PC-9 (cell line): ENCODE data around the gene BCL11A. TPM values are rescaled to one million over a fixed set of nuclear protein-coding genes. Genes with fewer than 3 reads are reported as not detected.

ENCODE experiments used
- BruUV-seq: library from RNA; stranded (reverse); fragments of 400-500 nt; replicated peaks from 2 replicates; lab custom pipeline; 2021; lab: Mats Ljungman, UMichigan
- CTCF ChIA-PET: fragments of 300-600 bp; sonication (Branson Sonifier 250); formaldehyde crosslinking; loops from one replicate; lab custom pipeline; 2022; ENCODE audit warnings: antibody characterized with exemption; lab: Charles Lee
- POLR2A ChIA-PET: fragments of 300-600 bp; sonication (Branson Sonifier 250); formaldehyde crosslinking; loops from one replicate; lab custom pipeline; 2022; ENCODE audit warnings: antibody characterized with exemption; ENCODE audit not compliant: unreplicated experiment; lab: Charles Lee
- DNase-seq, 2 experiments: peaks; one replicate each; pipeline versions ENCODE4 v3.0.0 to v3.0.0-alpha.2; 2015 to 2022; ENCODE audit warnings: mixed read lengths in 1 of 2
- H2AFZ ChIP-seq: fragments of 200-600 bp; sonication (generic); 2 replicates; pipeline ENCODE4 v1.8.1; 2017; ENCODE audit warnings: antibody characterized with exemption
- H3F3A ChIP-seq: fragments of 200-600 bp; sonication (generic); 2 replicates; pipeline ENCODE4 v1.8.1; 2017; ENCODE audit warnings: antibody characterized with exemption, mild to moderate bottlenecking, low read depth; ENCODE audit not compliant: insufficient read depth
- H3K27ac ChIP-seq: fragments of 200-600 bp; sonication (generic); 2 replicates; pipeline ENCODE4 v1.6.1; 2016; ENCODE audit warnings: mixed run types
- H3K27me3 ChIP-seq: fragments of 200-600 bp; sonication (generic); 2 replicates; pipeline ENCODE4 v1.6.1; 2016; ENCODE audit warnings: low read depth, mixed run types; ENCODE audit not compliant: insufficient read depth
- H3K36me3 ChIP-seq: fragments of 200-600 bp; sonication (generic); 2 replicates; pipeline ENCODE4 v1.6.1; 2016; ENCODE audit warnings: low read depth, mixed run types
- H3K4me1 ChIP-seq: fragments of 200-600 bp; sonication (generic); replicated peaks from 2 replicates; pipeline ENCODE4 v1.6.1; 2016; ENCODE audit warnings: mixed run types; ENCODE audit not compliant: insufficient read depth
- H3K4me2 ChIP-seq: fragments of 200-600 bp; sonication (generic); 2 replicates; pipeline ENCODE4 v1.6.1; 2017; ENCODE audit warnings: mixed run types
- H3K4me3 ChIP-seq: fragments of 200-600 bp; sonication (generic); 2 replicates; pipeline ENCODE4 v1.6.1; 2016; ENCODE audit warnings: mixed run types
- H3K79me2 ChIP-seq: fragments of 200-600 bp; sonication (generic); 2 replicates; pipeline ENCODE4 v1.6.1; 2017; ENCODE audit warnings: low read depth, mixed run types
- H3K9me2 ChIP-seq: fragments of 200-600 bp; sonication (generic); 2 replicates; pipeline ENCODE4 v1.8.1; 2017; ENCODE audit warnings: mild to moderate bottlenecking; ENCODE audit not compliant: insufficient read depth
- H3K9me3 ChIP-seq: fragments of 200-600 bp; sonication (generic); 2 replicates; pipeline ENCODE4 v1.8.1; 2016; ENCODE audit warnings: low read depth; ENCODE audit not compliant: insufficient read depth
- H4K20me1 ChIP-seq: fragments of 200-600 bp; sonication (generic); 2 replicates; pipeline ENCODE4 v1.8.1; 2017; ENCODE audit not compliant: insufficient read depth
- CTCF ChIP-seq: fragments of 200-600 bp; sonication (generic); conservative IDR thresholded peaks from 2 replicates; pipeline ENCODE4 v1.6.1; 2017; ENCODE audit warnings: mixed run types, antibody characterized with exemption, mild to moderate bottlenecking, moderate library complexity
- EZH2 ChIP-seq: fragments of 200-600 bp; sonication (generic); IDR thresholded peaks from 2 replicates; pipeline ENCODE4 v1.8.0; 2017; ENCODE audit warnings: antibody characterized with exemption, low read depth
- intact Hi-C: fragments of 100-400 bp; cut with micrococcal nuclease; formaldehyde crosslinking; loops from one replicate; pipeline ENCODE4 v1.10.0; 2022; ENCODE audit not compliant: unreplicated experiment
- total RNA-seq: library from RNA; stranded (reverse); gene quantifications from 2 replicates; pipeline ENCODE4 v1.2.3, GENCODE V29; 2021

The BCL11A gene
- total RNA-seq, 1 experiment from 2014 or later, result not detected

- Histone ChIP-seq H3K36me3 (no peaks in the 10 kb centered on the region), H3K9me3 (no peaks in the 10 kb centered on the region), H3K27me3 (peaks cover 91% of the 10 kb centered on the region), H3K4me1 (no peaks in the 10 kb centered on the region), H2AFZ (no peak overlapping the region), H3K79me2 (no peaks in the 10 kb centered on the region), H4K20me1 (no peaks in the 10 kb centered on the region), H3F3A (no peaks in the 10 kb centered on the region), H3K9me2 (no peaks in the 10 kb centered on the region), H3K27ac (no peak overlapping the region), H3K4me2 (no peak overlapping the region), H3K4me3 (no peak overlapping the region)
- no TSS peak for BruUV-seq
- ChIA-PET CTCF (no interaction called here), POLR2A (no interaction called here)
- no peak for TF ChIP-seq CTCF
- no peak for TF ChIP-seq EZH2
- no peak for DNase-seq
- intact Hi-C loops, result no loop called here
Observed at GRCh38 chr2:60544954-60545560, 8.4 kb downstream of the BCL11A start.

DNA sequence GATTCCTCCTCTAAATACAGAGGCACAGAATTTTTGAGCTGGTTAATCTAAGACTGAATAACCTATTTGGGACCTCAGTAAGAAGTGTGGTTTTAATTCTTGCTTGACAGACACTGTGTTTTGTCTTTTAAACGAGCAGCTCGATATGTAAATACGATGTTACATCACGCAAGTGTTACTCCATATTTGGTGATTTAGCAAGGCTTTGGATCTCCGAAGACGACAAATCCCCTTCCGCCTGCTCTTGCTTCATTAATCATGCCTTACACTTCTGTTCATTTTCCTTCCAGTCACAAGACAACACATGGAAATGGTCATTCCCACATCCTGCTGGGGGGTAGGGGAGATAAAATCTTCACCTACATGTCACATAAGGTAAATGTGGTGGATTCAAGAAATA, 9.4 kb downstream of the BCL11A start:
- no peak overlapping the region for H3K27ac ChIP-seq
- POLR2A ChIA-PET, result no interaction called here

GRCh38 chr2:60541056-60541651, 12.3 kb downstream of the BCL11A start:
- Histone ChIP-seq H3K79me2 (no peaks in the 10 kb centered on the region), H4K20me1 (no peaks in the 10 kb centered on the region), H3K4me3 (no peak overlapping the region), H3K4me1 (no peaks in the 10 kb centered on the region), H3K9me2 (no peaks in the 10 kb centered on the region), H3K27me3 (peaks cover 75% of the 10 kb centered on the region), H3K9me3 (no peaks in the 10 kb centered on the region), H3F3A (no peaks in the 10 kb centered on the region), H3K4me2 (no peak overlapping the region), H3K27ac (no peak overlapping the region), H2AFZ (no peak overlapping the region), H3K36me3 (no peaks in the 10 kb centered on the region)
- no peak for DNase-seq
- ChIA-PET CTCF (no interaction called here), POLR2A (no interaction called here)
- TF ChIP-seq CTCF (no peak), EZH2 (no peak)
- intact Hi-C loops, result no loop called here
- no TSS peak for BruUV-seq

More for the DNA sequence above, 9.4 kb downstream of the BCL11A start:
- CTCF ChIA-PET, result no interaction called here
- BruUV-seq, result no TSS peak
- Histone ChIP-seq H3K4me2 (no peak overlapping the region), H3K9me3 (no peaks in the 10 kb centered on the region), H4K20me1 (no peaks in the 10 kb centered on the region), H3K4me1 (no peaks in the 10 kb centered on the region), H3K36me3 (no peaks in the 10 kb centered on the region), H3F3A (no peaks in the 10 kb centered on the region), H3K79me2 (no peaks in the 10 kb centered on the region), H2AFZ (no peak overlapping the region), H3K27me3 (peaks cover 81% of the 10 kb centered on the region), H3K9me2 (no peaks in the 10 kb centered on the region), H3K4me3 (no peak overlapping the region)
- no peak for TF ChIP-seq CTCF
- TF ChIP-seq EZH2, result no peak
- no peak for DNase-seq
- intact Hi-C loops, result no loop called here
